SK-N-SH treated with all-trans-retinoic acid at 6 μM for 48 hours (cell line): ENCODE results near the gene CRYBG1.

Source experiments
- ATAC-seq: fragments of 200-7000 bp; cut with Tn5 transposase; 3 replicates; pipeline ENCODE4 v1.9.1; 2020; ENCODE audit warnings: mild to moderate bottlenecking, moderate library complexity
- ARNTL ChIP-seq: fragments of 450-650 bp; formaldehyde crosslinking; IDR thresholded peaks from 2 replicates; pipeline ENCODE4 v1.5.0; 2020; ENCODE audit warnings: low read depth, mild to moderate bottlenecking, moderate library complexity, borderline replicate concordance
- BACH2 ChIP-seq: fragments of 250-450 bp; sonication (Bioruptor Pico); IDR thresholded peaks from 2 replicates; pipeline ENCODE4 v1.9.0; 2021; ENCODE audit warnings: mild to moderate bottlenecking, borderline replicate concordance
- CSDC2 ChIP-seq: fragments of 250-450 bp; sonication (Bioruptor Pico); IDR thresholded peaks from 2 replicates; pipeline ENCODE4 v1.5.0; 2020; ENCODE audit warnings: mild to moderate bottlenecking, moderate library complexity
- CSRNP3 ChIP-seq: fragments of 250-450 bp; sonication (Bioruptor Pico); IDR thresholded peaks from 2 replicates; pipeline ENCODE4 v1.5.1; 2021; ENCODE audit warnings: mild to moderate bottlenecking, moderate library complexity
- ESRRG ChIP-seq: fragments of 250-450 bp; sonication (Bioruptor Pico); IDR thresholded peaks from 2 replicates; pipeline ENCODE4 v1.6.1; 2021; ENCODE audit warnings: mild to moderate bottlenecking
- GLIS3 ChIP-seq: fragments of 250-450 bp; sonication (Bioruptor Pico); IDR thresholded peaks from 2 replicates; pipeline ENCODE4 v1.5.0; 2020; ENCODE audit warnings: mild to moderate bottlenecking, moderate library complexity
- ISL1 ChIP-seq: fragments of 250-450 bp; sonication (Bioruptor Pico); IDR thresholded peaks from 2 replicates; pipeline ENCODE4 v2.1.2; 2022; ENCODE audit warnings: mild to moderate bottlenecking, moderate library complexity
- OSR1 ChIP-seq: fragments of 250-450 bp; sonication (Bioruptor Pico); IDR thresholded peaks from 2 replicates; pipeline ENCODE4 v1.8.0; 2022; ENCODE audit warnings: moderate library complexity, mild to moderate bottlenecking, inconsistent platforms
- PPARA ChIP-seq: fragments of 250-450 bp; sonication (Bioruptor Pico); IDR thresholded peaks from 2 replicates; pipeline ENCODE4 v1.5.0; 2020; ENCODE audit warnings: mild to moderate bottlenecking, borderline replicate concordance
- RARB ChIP-seq: fragments of 250-450 bp; sonication (Bioruptor Pico); IDR thresholded peaks from 2 replicates; pipeline ENCODE4 v1.8.0; 2021; ENCODE audit warnings: mild to moderate bottlenecking, moderate library complexity
- SNAI2 ChIP-seq: fragments of 250-450 bp; sonication (Bioruptor Pico); IDR thresholded peaks from 2 replicates; pipeline ENCODE4 v1.5.0; 2020; ENCODE audit warnings: mild to moderate bottlenecking, moderate library complexity
- TSHZ2 ChIP-seq: fragments of 250-450 bp; sonication (Bioruptor Pico); IDR thresholded peaks from 2 replicates; pipeline ENCODE4 v1.5.0; 2020; ENCODE audit warnings: mild to moderate bottlenecking, moderate library complexity
- ZC3H10 ChIP-seq: fragments of 250-450 bp; sonication (Bioruptor Pico); IDR thresholded peaks from 2 replicates; pipeline ENCODE4 v1.5.1; 2021; ENCODE audit warnings: mild to moderate bottlenecking, moderate library complexity
- ZFP3 ChIP-seq: fragments of 250-450 bp; sonication (Bioruptor Pico); IDR thresholded peaks from 2 replicates; pipeline ENCODE4 v1.5.0; 2020; ENCODE audit warnings: mild to moderate bottlenecking, moderate library complexity
- ZFP30 ChIP-seq: fragments of 450-650 bp; formaldehyde crosslinking; IDR thresholded peaks from 2 replicates; pipeline ENCODE4 v1.5.0; 2022; ENCODE audit warnings: mild to moderate bottlenecking, moderate library complexity
- ZNF8 ChIP-seq: fragments of 450-650 bp; formaldehyde crosslinking; IDR thresholded peaks from 2 replicates; pipeline ENCODE4 v1.5.0; 2020; ENCODE audit warnings: mild to moderate bottlenecking, moderate library complexity
- TF ChIP-seq, protein P1 (sequence below): fragments of 250-450 bp; sonication (Bioruptor Pico); IDR thresholded peaks from 2 replicates; pipeline ENCODE4 v1.5.1; 2020; ENCODE audit warnings: low read depth, mild to moderate bottlenecking, moderate library complexity
- TF ChIP-seq, protein P2 (sequence below): fragments of 250-450 bp; sonication (Bioruptor Pico); IDR thresholded peaks from 2 replicates; pipeline ENCODE4 v1.8.0; 2021; ENCODE audit warnings: low read depth, mild to moderate bottlenecking, moderate library complexity, borderline replicate concordance

Gene CRYBG1

GRCh38 chr6:106369739-106370138 is 9.2 kb downstream of the CRYBG1 start:
- TF ChIP-seq ESRRG (CRISPR knock-in tag) = no peak
- TF ChIP-seq ARNTL (CRISPR knock-in tag) = no peak
- no peak for ATAC-seq

DNA sequence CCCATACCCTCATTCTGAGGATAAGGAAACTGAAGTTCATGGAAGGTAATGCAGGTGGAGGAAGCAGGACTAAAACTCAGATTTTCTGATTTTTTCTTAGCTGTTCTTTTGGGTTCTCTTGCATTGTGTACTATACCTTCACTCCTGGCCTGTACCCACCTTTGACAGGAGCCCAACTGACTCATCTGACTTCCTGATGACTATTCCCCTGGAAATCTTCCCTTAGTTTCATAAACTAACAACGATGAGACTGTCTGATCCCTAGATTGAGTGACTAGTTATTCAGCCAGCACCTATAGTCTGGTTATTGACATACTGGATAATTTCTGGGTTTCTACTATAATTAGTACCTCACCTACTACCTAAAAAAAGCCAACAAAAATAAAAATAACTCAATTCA is 10.1 kb downstream of the CRYBG1 start:
- ATAC-seq = no peak
- TF ChIP-seq, protein P1, sequence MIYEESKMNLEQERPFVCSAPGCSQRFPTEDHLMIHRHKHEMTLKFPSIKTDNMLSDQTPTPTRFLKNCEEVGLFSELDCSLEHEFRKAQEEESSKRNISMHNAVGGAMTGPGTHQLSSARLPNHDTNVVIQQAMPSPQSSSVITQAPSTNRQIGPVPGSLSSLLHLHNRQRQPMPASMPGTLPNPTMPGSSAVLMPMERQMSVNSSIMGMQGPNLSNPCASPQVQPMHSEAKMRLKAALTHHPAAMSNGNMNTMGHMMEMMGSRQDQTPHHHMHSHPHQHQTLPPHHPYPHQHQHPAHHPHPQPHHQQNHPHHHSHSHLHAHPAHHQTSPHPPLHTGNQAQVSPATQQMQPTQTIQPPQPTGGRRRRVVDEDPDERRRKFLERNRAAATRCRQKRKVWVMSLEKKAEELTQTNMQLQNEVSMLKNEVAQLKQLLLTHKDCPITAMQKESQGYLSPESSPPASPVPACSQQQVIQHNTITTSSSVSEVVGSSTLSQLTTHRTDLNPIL (CRISPR knock-in tag) = no peak
- TF ChIP-seq, protein P2, sequence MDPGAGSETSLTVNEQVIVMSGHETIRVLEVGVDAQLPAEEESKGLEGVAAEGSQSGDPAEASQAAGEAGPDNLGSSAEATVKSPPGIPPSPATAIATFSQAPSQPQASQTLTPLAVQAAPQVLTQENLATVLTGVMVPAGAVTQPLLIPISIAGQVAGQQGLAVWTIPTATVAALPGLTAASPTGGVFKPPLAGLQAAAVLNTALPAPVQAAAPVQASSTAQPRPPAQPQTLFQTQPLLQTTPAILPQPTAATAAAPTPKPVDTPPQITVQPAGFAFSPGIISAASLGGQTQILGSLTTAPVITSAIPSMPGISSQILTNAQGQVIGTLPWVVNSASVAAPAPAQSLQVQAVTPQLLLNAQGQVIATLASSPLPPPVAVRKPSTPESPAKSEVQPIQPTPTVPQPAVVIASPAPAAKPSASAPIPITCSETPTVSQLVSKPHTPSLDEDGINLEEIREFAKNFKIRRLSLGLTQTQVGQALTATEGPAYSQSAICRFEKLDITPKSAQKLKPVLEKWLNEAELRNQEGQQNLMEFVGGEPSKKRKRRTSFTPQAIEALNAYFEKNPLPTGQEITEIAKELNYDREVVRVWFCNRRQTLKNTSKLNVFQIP (CRISPR knock-in tag) = no peak

DNA sequence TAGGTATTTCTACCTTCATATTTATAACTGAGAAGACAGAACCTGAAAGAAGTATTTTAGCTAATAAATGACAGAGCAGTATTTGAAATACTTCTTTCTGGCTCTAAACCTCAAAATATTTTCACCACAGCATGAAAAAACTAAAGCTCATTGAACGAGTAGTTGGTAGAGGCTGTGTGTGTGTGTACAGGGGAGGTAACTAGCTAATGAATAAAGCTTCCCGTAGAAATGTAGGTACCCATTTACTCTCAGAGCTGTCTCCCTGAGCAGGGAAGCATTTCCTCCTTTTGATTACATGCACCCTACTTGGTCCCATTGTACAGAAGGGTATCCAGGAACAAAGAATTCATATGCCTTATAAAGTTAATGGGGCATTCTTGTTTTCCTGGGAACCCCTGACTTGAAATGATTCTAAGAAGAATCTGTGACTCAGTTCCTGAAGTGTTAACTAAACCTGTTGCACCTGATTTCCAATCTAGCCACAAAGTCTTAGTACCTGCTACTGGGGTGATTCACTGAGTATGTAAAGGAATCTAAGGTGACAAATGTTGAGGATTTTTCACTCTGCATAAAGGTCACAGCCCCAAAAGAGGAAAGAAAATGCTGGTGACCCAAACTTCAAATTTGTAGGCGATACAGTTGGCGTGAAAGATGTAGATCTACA is 12.5 kb downstream of the CRYBG1 start:
- no peak for ATAC-seq
- TF ChIP-seq BACH2 (no peak), ISL1 (CRISPR knock-in tag) (no peak), RARB (CRISPR knock-in tag) (no peak), ZNF8 (CRISPR knock-in tag) (no peak), TSHZ2 (CRISPR knock-in tag) (no peak), CSDC2 (CRISPR knock-in tag) (no peak), ESRRG (CRISPR knock-in tag) (no peak), ZC3H10 (CRISPR knock-in tag) (no peak), ZFP3 (CRISPR knock-in tag) (no peak), ZFP30 (no peak), OSR1 (CRISPR knock-in tag) (no peak), CSRNP3 (CRISPR knock-in tag) (no peak), PPARA (no peak)

- ATAC-seq = no peak
- TF ChIP-seq SNAI2 (CRISPR knock-in tag) (no peak), TSHZ2 (CRISPR knock-in tag) (no peak), RARB (CRISPR knock-in tag) (no peak), ESRRG (CRISPR knock-in tag) (no peak), ARNTL (CRISPR knock-in tag) (no peak), GLIS3 (CRISPR knock-in tag) (no peak)
Measured at GRCh38 chr6:106373502-106374239, 13.2 kb downstream of the CRYBG1 start.
